Calu3 (cell line): ENCODE data around the gene CRACR2A. TPM values are rescaled to one million over a fixed set of nuclear protein-coding genes. Genes with fewer than 3 reads are reported as not detected.

Experiments used
- BruUV-seq: library from RNA; stranded (reverse); fragments of 400-500 nt; replicated peaks from 2 replicates; lab custom pipeline; 2021; lab: Mats Ljungman, UMichigan
- CTCF ChIA-PET: fragments of 300-600 bp; sonication (Branson Sonifier 250); formaldehyde crosslinking; loops from one replicate; lab custom pipeline; 2022; ENCODE audit warnings: antibody characterized with exemption; lab: Charles Lee
- DNase-seq: peaks from one replicate; pipeline ENCODE4 v3.0.0; 2022
- H3K27ac Mint-ChIP-seq: one replicate; pipeline ENCODE4 v1.8.0; 2022; ENCODE audit warnings: mixed read lengths; ENCODE audit not compliant: unreplicated experiment
- H3K27me3 Mint-ChIP-seq: one replicate; pipeline ENCODE4 v1.8.0; 2022; ENCODE audit warnings: mixed read lengths; ENCODE audit not compliant: unreplicated experiment
- H3K36me3 Mint-ChIP-seq: one replicate; pipeline ENCODE4 v1.8.0; 2022; ENCODE audit warnings: mild to moderate bottlenecking, moderate library complexity, mixed read lengths; ENCODE audit not compliant: insufficient read depth, unreplicated experiment
- H3K4me1 Mint-ChIP-seq: one replicate; pipeline ENCODE4 v1.8.0; 2022; ENCODE audit warnings: mild to moderate bottlenecking, low read depth, mixed read lengths; ENCODE audit not compliant: unreplicated experiment
- H3K4me3 Mint-ChIP-seq: one replicate; pipeline ENCODE4 v1.8.0; 2022; ENCODE audit warnings: mild to moderate bottlenecking, low read depth, moderate library complexity, mixed read lengths; ENCODE audit not compliant: unreplicated experiment
- H3K9me3 Mint-ChIP-seq: one replicate; pipeline ENCODE4 v1.8.0; 2022; ENCODE audit warnings: low read depth, mixed read lengths; ENCODE audit not compliant: unreplicated experiment
- intact Hi-C: fragments of 100-400 bp; cut with micrococcal nuclease; formaldehyde crosslinking; loops from one replicate; pipeline ENCODE4 v1.10.0; 2022; ENCODE audit not compliant: unreplicated experiment
- total RNA-seq: library from RNA; stranded (reverse); gene quantifications from 2 replicates; pipeline ENCODE4 v1.2.3, GENCODE V29; 2022
- TF ChIP-seq, protein P1 (sequence below): fragments of 200-600 bp; IDR thresholded peaks from one replicate; pipeline ENCODE4 v1.8.0; 2022; ENCODE audit warnings: antibody characterized with exemption; ENCODE audit not compliant: unreplicated experiment

The CRACR2A gene
- total RNA-seq, 1 experiment from 2014 or later: 9.5 TPM

DNA sequence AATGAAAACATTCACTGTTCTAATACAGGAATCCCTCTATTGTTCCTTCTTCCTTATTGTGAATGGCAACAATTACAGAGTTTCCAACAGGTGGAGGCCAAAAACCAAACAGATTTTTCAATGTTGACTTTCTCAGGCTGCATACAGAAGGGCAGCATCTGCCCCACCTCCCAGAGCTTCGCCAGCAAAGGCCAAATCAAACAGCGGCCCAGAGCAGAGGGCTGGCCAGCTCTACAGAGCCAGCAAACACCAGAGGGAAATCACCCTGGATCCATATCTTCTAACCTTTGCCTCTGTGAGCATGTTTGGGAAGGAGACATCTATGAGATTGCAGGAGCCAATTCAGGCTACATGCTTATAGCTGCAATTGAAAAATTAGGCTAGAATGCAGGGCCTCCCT, 4.4 kb upstream of the CRACR2A start:
- peaks cover 9% of the 10 kb centered on the region for H3K9me3 Mint-ChIP-seq
- CTCF ChIA-PET: no interaction called here
- peaks cover 13% of the 10 kb centered on the region for H3K4me1 Mint-ChIP-seq
- BruUV-seq: no TSS peak
- no peak for DNase-seq
- intact Hi-C loops: no loop called here
- H3K27ac Mint-ChIP-seq: no peak overlapping the region
- H3K4me3 Mint-ChIP-seq: no peak overlapping the region
- H3K36me3 Mint-ChIP-seq: no peaks in the 10 kb centered on the region
- peaks cover 36% of the 10 kb centered on the region for H3K27me3 Mint-ChIP-seq
- TF ChIP-seq, protein P1, sequence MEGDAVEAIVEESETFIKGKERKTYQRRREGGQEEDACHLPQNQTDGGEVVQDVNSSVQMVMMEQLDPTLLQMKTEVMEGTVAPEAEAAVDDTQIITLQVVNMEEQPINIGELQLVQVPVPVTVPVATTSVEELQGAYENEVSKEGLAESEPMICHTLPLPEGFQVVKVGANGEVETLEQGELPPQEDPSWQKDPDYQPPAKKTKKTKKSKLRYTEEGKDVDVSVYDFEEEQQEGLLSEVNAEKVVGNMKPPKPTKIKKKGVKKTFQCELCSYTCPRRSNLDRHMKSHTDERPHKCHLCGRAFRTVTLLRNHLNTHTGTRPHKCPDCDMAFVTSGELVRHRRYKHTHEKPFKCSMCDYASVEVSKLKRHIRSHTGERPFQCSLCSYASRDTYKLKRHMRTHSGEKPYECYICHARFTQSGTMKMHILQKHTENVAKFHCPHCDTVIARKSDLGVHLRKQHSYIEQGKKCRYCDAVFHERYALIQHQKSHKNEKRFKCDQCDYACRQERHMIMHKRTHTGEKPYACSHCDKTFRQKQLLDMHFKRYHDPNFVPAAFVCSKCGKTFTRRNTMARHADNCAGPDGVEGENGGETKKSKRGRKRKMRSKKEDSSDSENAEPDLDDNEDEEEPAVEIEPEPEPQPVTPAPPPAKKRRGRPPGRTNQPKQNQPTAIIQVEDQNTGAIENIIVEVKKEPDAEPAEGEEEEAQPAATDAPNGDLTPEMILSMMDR: no peak

DNA sequence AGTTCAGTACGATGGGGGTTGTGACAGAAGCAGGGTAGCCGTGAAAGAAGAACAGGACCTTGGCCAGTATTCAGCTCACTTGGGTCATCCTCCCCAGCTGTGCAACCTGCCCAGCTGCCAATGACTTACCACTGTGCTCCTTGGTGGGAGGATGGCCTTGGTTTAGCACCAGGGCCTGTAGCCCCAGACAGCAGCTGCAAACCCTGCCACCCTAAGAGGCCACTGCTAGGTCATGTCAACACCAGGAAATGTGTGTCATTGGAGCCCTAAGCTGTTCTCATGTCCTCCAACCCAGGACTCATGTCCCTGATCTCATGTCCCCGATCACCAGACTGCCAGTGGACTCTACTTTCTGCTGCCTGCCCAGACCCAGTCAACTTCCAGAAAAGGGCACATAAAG, 3.0 kb upstream of the CRACR2A start:
- intact Hi-C loops: no loop called here
- CTCF ChIA-PET: no interaction called here
- no peak for DNase-seq
- no TSS peak for BruUV-seq
- Mint-ChIP-seq H3K9me3 (peaks cover 9% of the 10 kb centered on the region), H3K4me1 (peaks cover 17% of the 10 kb centered on the region), H3K36me3 (no peaks in the 10 kb centered on the region), H3K4me3 (no peak overlapping the region), H3K27ac (no peak overlapping the region), H3K27me3 (peaks cover 48% of the 10 kb centered on the region)
- TF ChIP-seq, protein P1: no peak

DNA sequence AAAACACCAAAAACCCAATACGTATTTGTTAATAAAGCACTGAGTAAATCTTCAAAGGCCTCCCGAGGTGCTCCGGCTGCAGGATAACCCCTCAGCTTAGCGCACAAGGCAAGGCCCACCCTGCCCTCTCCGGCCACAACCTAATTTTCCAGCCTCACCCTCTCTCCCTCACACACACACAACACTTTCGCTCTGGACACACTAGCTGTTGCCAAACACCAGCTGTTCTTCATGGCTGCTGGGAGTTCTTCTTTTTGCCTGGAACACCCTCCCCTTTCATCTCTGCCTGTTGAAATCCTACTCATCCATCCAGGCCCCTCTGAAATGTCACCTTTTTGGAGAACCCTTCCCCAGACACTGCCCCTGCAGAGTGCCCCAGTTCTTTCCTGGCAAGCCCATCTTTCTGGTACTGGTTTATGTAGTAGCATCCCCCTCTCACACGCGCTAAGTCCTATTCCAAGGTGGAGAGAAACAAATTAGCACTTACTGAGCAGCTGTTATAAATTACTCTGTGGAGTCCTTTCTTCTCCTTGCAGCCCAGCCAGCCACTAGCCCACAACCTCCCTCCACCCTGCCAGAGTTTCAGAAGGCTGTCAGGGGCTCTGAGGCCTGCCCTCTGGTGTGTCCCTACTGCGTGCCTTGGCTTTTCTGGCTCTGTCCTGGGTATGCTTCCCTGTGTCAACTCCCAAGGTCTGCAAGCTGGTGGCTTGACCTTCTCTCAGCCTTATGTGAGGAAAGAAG, 805 bp upstream of the CRACR2A start:
- Mint-ChIP-seq H3K4me1 (peaks cover 17% of the 10 kb centered on the region), H3K9me3 (peaks cover 4% of the 10 kb centered on the region), H3K36me3 (no peaks in the 10 kb centered on the region), H3K27ac (no peak overlapping the region), H3K4me3 (peak overlapping the region; percentile 42), H3K27me3 (peaks cover 42% of the 10 kb centered on the region)
- intact Hi-C loops: no loop called here
- no peak for DNase-seq
- CTCF ChIA-PET: interaction anchor here (1.3 kb wide), 1 partner anchor 453 kb away, joined by 4 read pairs; no protein-coding TSS in a partner anchor
- TF ChIP-seq, protein P1: no peak
- BruUV-seq: no TSS peak

DNA sequence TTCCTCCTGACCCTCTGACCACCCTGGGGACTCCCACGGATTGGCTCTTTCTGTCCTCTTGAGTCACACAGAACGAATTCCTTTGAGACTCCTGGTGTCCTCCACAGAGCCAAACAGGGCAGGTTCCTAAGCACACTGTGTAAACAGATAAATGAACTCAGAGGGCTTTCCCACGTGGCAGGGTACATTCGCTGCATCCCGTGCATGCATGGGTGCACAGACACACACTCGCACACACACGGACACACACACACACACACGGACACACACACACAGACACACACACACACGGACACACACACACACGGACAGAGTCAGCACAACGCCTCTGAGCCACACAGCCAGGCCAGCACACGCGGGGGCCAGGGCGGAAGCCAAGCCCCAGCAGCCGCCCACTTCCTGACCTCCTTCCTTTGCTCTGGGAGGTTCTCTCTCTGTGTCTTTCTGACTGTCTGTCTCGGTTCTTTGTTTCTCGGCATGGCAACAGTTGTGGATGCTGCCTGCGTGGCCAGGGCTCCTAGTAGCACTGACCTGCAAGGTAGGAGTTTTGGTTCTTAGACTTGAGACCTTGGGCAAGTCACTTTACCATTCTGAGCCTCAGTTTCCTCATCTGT, 706 bp downstream of the CRACR2A start:
- TSS peak; percentile 22 for BruUV-seq
- H3K4me3 Mint-ChIP-seq: peak overlapping the region; percentile 42
- H3K27me3 Mint-ChIP-seq: peaks cover 40% of the 10 kb centered on the region
- no peak overlapping the region for H3K27ac Mint-ChIP-seq
- peaks cover 4% of the 10 kb centered on the region for H3K9me3 Mint-ChIP-seq
- CTCF ChIA-PET: interaction anchor here (0.5 to 1.3 kb wide), 2 partner anchors 452 to 877 kb away, joined by 3 to 4 read pairs; no protein-coding TSS in a partner anchor
- H3K4me1 Mint-ChIP-seq: peaks cover 17% of the 10 kb centered on the region
- no peak for DNase-seq
- intact Hi-C loops: no loop called here
- H3K36me3 Mint-ChIP-seq: no peaks in the 10 kb centered on the region
- TF ChIP-seq, protein P1: no peak
